NCI-H1105 (cell line): ENCODE measurements around the gene TGFBR1.
"Not testable (repeated sequence)": the region's sequence is repeated elsewhere in the genome, so short reads cannot be mapped to it uniquely, and the experiment has no call there.

Experiments used
- DNase-seq: peaks from one replicate; lab custom pipeline; 2025; lab: John Stamatoyannopoulos, UW

TGFBR1 gene

GRCh38 chr9:99189887-99190596 is 85.1 kb downstream of the TGFBR1 start:
- no peak for DNase-seq

GRCh38 chr9:99190597-99191283 is 85.8 kb downstream of the TGFBR1 start:
- no peak for DNase-seq

- DNase-seq: no peak
These were observed 88.0 kb downstream of the TGFBR1 start for GRCh38 chr9:99192786-99193465.

GRCh38 chr9:99193466-99193821 is 88.5 kb downstream of the TGFBR1 start:
- DNase-seq: no peak

GRCh38 chr9:99196484-99196883 is 91.6 kb downstream of the TGFBR1 start:
- DNase-seq: not testable (repeated sequence)

GRCh38 chr9:99197124-99197630 is 92.3 kb downstream of the TGFBR1 start:
- DNase-seq: no peak

- no peak for DNase-seq
These were observed 93.1 kb downstream of the TGFBR1 start for GRCh38 chr9:99197987-99198386.

GRCh38 chr9:99199938-99200539 is 95.1 kb downstream of the TGFBR1 start:
- DNase-seq: no peak

GRCh38 chr9:99201603-99202002 is 96.7 kb downstream of the TGFBR1 start:
- no peak for DNase-seq
